ENCODE measurements around the gene PRKCZ.

PRKCZ gene

DNA sequence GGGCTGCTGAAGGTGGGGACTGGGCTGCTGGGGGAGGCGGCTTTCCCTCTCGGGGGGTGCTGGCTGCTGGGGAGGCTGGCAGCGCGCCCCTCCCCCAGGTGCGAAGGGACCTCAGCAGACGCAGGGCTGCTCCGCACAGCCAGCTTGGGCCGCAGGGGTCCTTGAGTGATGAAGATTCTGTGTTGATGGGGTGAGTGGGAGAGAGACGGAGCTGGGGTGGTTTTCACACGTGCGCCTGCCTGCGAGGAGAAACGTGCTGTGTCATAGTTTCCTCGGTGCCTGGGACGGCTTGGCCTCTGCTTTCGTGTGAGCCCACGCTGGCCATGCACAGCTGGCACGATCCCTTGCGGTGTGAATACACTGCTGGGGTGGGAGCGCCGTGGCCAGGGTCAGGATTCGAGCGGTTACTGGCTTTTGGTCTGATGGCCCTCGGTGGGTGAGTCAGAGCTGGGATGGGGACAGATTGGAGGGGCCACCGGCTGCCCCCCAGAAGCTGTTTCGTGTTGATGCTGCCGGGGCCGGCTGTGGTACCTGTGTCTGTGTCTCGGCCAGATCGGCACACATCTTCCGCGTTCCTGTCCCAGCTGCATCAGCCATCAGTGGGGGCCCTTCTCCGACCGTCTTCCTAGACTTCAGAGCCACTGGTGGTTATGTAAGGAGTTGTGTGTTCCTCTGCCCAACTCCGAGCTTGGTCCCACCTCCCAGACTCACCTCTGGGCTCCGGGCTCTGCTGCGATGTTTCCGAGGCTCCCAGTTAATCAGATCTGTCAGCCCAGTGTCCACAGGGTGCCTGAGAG is 24.9 kb downstream of the PRKCZ start:
- H3K27me3 ChIP-seq (ENCODE audit: control insufficient read depth, insufficient read depth, low read length), result no peaks in the 10 kb centered on the region
- no peaks in the 10 kb centered on the region for H3K4me1 ChIP-seq
- H3K9ac ChIP-seq, result no peak overlapping the region
- H2AFZ ChIP-seq, result no peak overlapping the region
- no peak overlapping the region for H3K4me2 ChIP-seq (ENCODE audit: low read length)
- TF ChIP-seq, protein P1, sequence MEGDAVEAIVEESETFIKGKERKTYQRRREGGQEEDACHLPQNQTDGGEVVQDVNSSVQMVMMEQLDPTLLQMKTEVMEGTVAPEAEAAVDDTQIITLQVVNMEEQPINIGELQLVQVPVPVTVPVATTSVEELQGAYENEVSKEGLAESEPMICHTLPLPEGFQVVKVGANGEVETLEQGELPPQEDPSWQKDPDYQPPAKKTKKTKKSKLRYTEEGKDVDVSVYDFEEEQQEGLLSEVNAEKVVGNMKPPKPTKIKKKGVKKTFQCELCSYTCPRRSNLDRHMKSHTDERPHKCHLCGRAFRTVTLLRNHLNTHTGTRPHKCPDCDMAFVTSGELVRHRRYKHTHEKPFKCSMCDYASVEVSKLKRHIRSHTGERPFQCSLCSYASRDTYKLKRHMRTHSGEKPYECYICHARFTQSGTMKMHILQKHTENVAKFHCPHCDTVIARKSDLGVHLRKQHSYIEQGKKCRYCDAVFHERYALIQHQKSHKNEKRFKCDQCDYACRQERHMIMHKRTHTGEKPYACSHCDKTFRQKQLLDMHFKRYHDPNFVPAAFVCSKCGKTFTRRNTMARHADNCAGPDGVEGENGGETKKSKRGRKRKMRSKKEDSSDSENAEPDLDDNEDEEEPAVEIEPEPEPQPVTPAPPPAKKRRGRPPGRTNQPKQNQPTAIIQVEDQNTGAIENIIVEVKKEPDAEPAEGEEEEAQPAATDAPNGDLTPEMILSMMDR (IDR thresholded peaks at IDR 0.05), result no peak
- no peak overlapping the region for H3K4me3 ChIP-seq (ENCODE audit: low read depth, low read length)
- H3K9me3 ChIP-seq (ENCODE audit: control insufficient read depth, low read length), result no peaks in the 10 kb centered on the region
- no peak overlapping the region for H3K27ac ChIP-seq
- no peaks in the 10 kb centered on the region for H3K36me3 ChIP-seq (ENCODE audit: control insufficient read depth, insufficient read depth, low read length)
- H3K79me2 ChIP-seq, result peaks cover 9% of the 10 kb centered on the region

DNA sequence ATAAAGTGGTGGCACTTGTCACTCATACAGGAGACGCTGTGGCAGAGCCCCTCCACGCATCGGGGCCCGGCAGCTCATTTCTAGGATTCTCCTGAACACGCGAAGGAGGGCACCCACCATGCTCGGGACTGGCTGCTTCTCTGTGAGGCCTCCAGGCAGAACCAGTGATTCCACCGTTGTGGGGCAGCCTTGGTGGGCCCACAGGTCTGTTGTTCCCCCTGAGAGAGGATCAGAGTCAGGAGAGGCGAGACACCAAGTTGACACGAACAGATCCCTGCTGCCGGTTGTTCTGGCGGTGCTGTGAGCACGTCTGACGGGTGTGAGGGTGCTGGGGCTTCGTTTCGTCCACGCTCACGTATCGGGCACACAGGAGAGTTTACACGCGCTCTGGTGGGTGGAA is 26.6 kb downstream of the PRKCZ start:
- no peaks in the 10 kb centered on the region for H3K9me3 ChIP-seq (ENCODE audit: control insufficient read depth, low read length)
- no peak overlapping the region for H3K9ac ChIP-seq
- H3K27me3 ChIP-seq (ENCODE audit: control insufficient read depth, insufficient read depth, low read length), result no peaks in the 10 kb centered on the region
- no peak overlapping the region for H3K4me3 ChIP-seq (ENCODE audit: low read depth, low read length)
- TF ChIP-seq, protein P1 (IDR thresholded peaks at IDR 0.05), result no peak
- peaks cover 5% of the 10 kb centered on the region for H3K79me2 ChIP-seq
- no peaks in the 10 kb centered on the region for H3K4me1 ChIP-seq
- H2AFZ ChIP-seq, result no peak overlapping the region
- no peak overlapping the region for H3K4me2 ChIP-seq (ENCODE audit: low read length)
- H3K27ac ChIP-seq, result no peak overlapping the region
- no peaks in the 10 kb centered on the region for H3K36me3 ChIP-seq (ENCODE audit: control insufficient read depth, insufficient read depth, low read length)

DNA sequence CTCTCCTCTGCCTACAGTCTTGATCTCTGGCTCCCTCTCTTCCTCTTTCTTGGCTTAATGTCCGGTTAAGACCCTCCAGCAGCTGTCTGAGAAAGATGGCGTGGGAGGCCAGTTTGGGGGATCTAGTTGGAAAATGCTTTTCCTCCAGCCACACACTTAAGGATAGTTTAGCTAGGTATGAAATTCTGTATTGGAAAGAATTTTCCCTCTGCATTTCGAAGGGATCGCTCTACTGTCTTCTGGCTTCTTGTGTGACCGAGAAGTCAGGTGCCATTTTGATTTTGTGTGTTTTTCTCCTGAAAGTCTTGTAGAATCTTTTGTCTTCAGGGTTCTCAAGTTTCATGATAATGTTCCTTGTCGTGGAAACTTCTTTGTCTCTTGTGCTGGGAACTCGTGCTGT is 28.0 kb downstream of the PRKCZ start:
- Histone ChIP-seq H3K27me3 (ENCODE audit: control insufficient read depth, insufficient read depth, low read length) (no peaks in the 10 kb centered on the region), H3K9ac (no peak overlapping the region), H3K4me3 (ENCODE audit: low read depth, low read length) (no peak overlapping the region), H3K9me3 (ENCODE audit: control insufficient read depth, low read length) (no peaks in the 10 kb centered on the region), H3K27ac (no peak overlapping the region), H2AFZ (no peak overlapping the region), H3K79me2 (peaks cover 5% of the 10 kb centered on the region), H3K4me2 (ENCODE audit: low read length) (no peak overlapping the region), H3K4me1 (no peaks in the 10 kb centered on the region), H3K36me3 (ENCODE audit: control insufficient read depth, insufficient read depth, low read length) (no peaks in the 10 kb centered on the region)
- TF ChIP-seq, protein P1 (IDR thresholded peaks at IDR 0.05), result no peak

DNA sequence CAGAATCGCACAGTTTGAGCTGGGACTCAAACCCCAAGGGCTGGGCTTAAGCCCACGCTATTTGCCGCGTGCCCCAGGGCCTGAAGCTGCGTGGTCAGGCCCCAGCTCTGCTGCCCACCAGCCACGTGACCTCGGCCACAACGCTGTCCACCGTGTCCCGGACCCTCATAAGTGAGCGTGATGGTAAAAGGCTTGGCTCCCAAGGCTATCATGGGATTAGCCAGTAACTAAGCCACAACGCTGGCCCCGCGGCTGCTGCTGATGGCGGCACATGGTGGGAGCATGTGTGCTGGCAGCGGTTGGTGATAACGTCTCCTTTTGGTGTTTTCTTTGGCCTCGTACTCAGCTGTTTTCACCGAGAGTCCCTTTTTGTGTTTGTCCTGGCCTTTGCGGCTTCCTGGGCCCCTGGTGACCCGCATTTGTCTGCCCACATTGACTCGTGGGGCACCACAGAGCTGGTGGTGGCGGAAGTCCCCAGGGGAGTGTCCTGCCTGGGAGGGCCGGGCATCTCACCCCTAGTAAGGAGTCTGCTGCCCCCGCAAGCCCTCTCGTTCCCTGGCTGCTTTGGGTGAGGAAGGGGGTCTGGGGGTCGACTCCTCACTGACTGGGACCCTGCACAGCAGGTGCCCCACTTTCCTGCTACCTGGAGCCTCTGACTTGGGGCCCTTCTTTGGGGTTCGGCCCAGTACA is 29.3 kb downstream of the PRKCZ start:
- TF ChIP-seq, protein P1 (IDR thresholded peaks at IDR 0.05), result no peak

More for the DNA sequence above, 29.3 kb downstream of the PRKCZ start:
- no peaks in the 10 kb centered on the region for H3K36me3 ChIP-seq (ENCODE audit: control insufficient read depth, insufficient read depth, low read length)
- H3K27ac ChIP-seq, result no peak overlapping the region
- H2AFZ ChIP-seq, result no peak overlapping the region
- no peaks in the 10 kb centered on the region for H3K9me3 ChIP-seq (ENCODE audit: control insufficient read depth, low read length)
- H3K9ac ChIP-seq, result no peak overlapping the region
- H3K4me3 ChIP-seq (ENCODE audit: low read depth, low read length), result no peak overlapping the region
- no peaks in the 10 kb centered on the region for H3K27me3 ChIP-seq (ENCODE audit: control insufficient read depth, insufficient read depth, low read length)
- H3K4me2 ChIP-seq (ENCODE audit: low read length), result no peak overlapping the region
- H3K4me1 ChIP-seq, result no peaks in the 10 kb centered on the region
- H3K79me2 ChIP-seq, result peaks cover 5% of the 10 kb centered on the region

Measured in parathyroid adenoma (tissue), 2 donors.